KOPT-K1 (cell line): ENCODE results near the gene FOXE3.

Source experiments
- H3K27ac ChIP-seq: fragments of 200-600 bp; sonication (generic); 2 replicates; pipeline ENCODE4 v1.5.1; 2016; ENCODE audit warnings: antibody characterized with exemption, mild to moderate bottlenecking, low read depth, low read length; ENCODE audit not compliant: poor library complexity, severe bottlenecking
- H3K36me3 ChIP-seq: fragments of 200-600 bp; sonication (generic); 2 replicates; pipeline ENCODE4 v1.5.1; 2017; ENCODE audit warnings: antibody characterized with exemption, mild to moderate bottlenecking, low read length, moderate library complexity; ENCODE audit not compliant: insufficient read depth
- H3K9me3 ChIP-seq: fragments of 200-600 bp; sonication (generic); 2 replicates; pipeline ENCODE4 v1.5.1; 2017; ENCODE audit warnings: antibody characterized with exemption, low read length, mild to moderate bottlenecking; ENCODE audit not compliant: insufficient read depth, poor library complexity, severe bottlenecking

FOXE3 gene

GRCh38 chr1:47417170-47418044, 1.3 kb downstream of the FOXE3 start:
- Histone ChIP-seq H3K27ac (no peak overlapping the region), H3K9me3 (no peaks in the 10 kb centered on the region), H3K36me3 (no peaks in the 10 kb centered on the region)

- Histone ChIP-seq H3K27ac (no peak overlapping the region), H3K9me3 (no peaks in the 10 kb centered on the region), H3K36me3 (no peaks in the 10 kb centered on the region)
Observed at GRCh38 chr1:47418122-47418521, 2.0 kb downstream of the FOXE3 start.

DNA sequence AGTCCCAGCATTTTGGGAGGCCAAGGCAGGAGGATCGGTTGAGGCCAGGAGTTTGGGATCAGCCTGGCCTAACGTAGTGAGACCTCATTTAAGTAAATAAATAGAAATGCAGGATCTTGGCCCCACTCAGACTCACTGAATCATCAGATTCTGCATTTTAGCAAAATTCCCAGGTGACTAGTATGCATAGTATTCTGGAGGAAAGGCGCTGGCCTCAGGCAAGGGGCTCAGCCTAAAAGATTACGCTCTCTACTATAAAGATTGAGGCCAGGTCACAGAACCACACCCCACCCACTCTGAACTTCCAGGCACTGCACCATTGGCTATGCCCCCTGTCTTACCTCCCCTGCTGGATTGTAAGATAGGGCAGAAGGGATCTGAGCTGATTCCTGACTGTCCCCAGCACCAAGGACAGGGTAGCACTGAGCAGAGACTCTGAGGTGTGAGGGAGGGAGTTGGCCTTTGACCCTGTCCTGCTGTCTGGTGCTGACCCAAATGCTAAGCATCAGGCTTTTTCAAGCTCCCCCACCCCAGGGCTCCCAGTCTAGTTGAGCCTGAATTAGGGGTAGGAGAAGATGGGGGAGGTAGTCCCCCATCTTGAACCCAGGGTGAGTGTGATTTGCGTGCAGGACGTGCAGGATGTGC, 2.7 kb downstream of the FOXE3 start:
- no peak overlapping the region for H3K27ac ChIP-seq
- no peaks in the 10 kb centered on the region for H3K9me3 ChIP-seq
- H3K36me3 ChIP-seq, result no peaks in the 10 kb centered on the region

DNA sequence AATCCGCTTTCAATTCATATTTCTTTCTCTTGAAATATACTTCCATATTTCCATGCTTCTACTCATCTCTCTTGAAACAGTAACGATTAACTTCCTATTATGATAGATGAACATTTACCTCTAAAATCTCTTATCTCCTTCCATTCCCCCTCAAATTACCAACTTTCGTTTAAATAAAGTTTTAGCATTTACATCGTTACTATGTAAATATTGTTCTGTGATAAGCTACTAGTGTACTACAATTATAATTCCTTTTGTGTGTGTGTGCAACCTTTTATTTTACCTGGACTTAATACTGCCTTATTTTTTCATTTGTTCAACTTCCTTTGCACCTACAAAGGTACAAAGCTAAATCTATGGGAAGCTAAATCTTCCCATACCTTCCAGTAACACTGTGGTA, 4.5 kb downstream of the FOXE3 start:
- H3K9me3 ChIP-seq, result no peaks in the 10 kb centered on the region
- H3K36me3 ChIP-seq, result no peaks in the 10 kb centered on the region

GRCh38 chr1:47423872-47424271, 7.8 kb downstream of the FOXE3 start:
- Histone ChIP-seq H3K27ac (no peak overlapping the region), H3K9me3 (no peaks in the 10 kb centered on the region), H3K36me3 (peaks cover 13% of the 10 kb centered on the region; the same call in 1 of the 2 replicates)

More for the DNA sequence above, 4.5 kb downstream of the FOXE3 start:
- no peak overlapping the region for H3K27ac ChIP-seq

- Histone ChIP-seq H3K9me3 (no peaks in the 10 kb centered on the region), H3K36me3 (peaks cover 13% of the 10 kb centered on the region; the same call in 1 of the 2 replicates), H3K27ac (no peak overlapping the region)
Observed at GRCh38 chr1:47424336-47424982, 8.4 kb downstream of the FOXE3 start.

GRCh38 chr1:47431534-47431933, 15.4 kb downstream of the FOXE3 start:
- Histone ChIP-seq H3K27ac (no peak overlapping the region), H3K9me3 (no peaks in the 10 kb centered on the region), H3K36me3 (peaks cover 54% of the 10 kb centered on the region)

GRCh38 chr1:47432071-47433036, 16.3 kb downstream of the FOXE3 start:
- Histone ChIP-seq H3K9me3 (no peaks in the 10 kb centered on the region), H3K27ac (no peak overlapping the region), H3K36me3 (peaks cover 46% of the 10 kb centered on the region)

GRCh38 chr1:47433037-47433421, 16.9 kb downstream of the FOXE3 start:
- Histone ChIP-seq H3K27ac (no peak overlapping the region), H3K9me3 (no peaks in the 10 kb centered on the region), H3K36me3 (peaks cover 46% of the 10 kb centered on the region)

- Histone ChIP-seq H3K36me3 (peaks cover 46% of the 10 kb centered on the region), H3K9me3 (no peaks in the 10 kb centered on the region), H3K27ac (no peak overlapping the region)
Observed at GRCh38 chr1:47433477-47434050, 17.5 kb downstream of the FOXE3 start.

- Histone ChIP-seq H3K27ac (no peak overlapping the region), H3K9me3 (no peaks in the 10 kb centered on the region)
Observed at GRCh38 chr1:47434051-47434842, 18.2 kb downstream of the FOXE3 start.

DNA sequence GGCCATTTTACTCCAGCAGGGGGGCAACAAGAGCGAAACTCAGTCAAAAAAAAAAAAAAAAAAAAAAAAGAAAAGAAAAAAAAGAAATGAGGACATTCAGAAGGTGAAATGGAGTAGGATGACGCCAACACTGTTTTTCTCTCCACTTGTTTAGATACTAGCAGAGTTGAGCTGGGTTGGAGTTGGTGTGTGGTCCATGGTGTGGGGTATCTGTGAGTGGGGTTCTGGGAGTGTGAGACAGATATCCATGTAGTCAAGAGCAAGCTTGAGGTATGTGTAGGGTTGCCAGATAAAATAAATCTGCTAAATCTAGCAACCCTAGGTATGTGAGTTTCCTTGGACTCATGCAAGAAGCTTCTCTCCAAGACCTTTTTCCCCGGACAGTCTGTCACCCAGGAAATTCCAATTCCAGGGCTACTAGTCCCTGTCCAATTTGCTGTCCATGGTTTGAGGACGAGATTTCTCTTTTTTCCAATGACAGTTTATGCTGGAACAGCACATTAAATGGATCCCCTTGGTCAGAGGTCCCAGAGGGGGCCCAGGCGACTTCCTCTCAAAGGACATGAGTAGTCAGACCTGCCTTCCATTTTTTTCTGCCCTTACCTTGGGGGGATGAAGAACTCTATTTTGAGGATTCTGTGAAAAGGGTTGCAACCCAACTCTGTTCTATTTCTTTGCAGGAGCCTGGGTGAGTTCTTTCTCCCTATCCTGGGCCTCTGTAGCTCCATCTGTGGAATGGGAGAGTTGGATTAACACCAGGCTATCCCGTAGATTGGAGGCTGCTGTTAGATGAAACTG, 19.6 kb downstream of the FOXE3 start:
- Histone ChIP-seq H3K36me3 (peaks cover 46% of the 10 kb centered on the region), H3K27ac (peak overlapping the region; percentile 78), H3K9me3 (no peaks in the 10 kb centered on the region)

More at GRCh38 chr1:47434051-47434842, 18.2 kb downstream of the FOXE3 start:
- peaks cover 46% of the 10 kb centered on the region for H3K36me3 ChIP-seq
